22Rv1 (cell line): ENCODE results near the gene SLC51B.

ENCODE experiments used
- H3K27ac ChIP-seq: fragments of 450-650 bp; 2 replicates; pipeline ENCODE4 v1.5.1; 2017
- CTCF ChIP-seq: fragments of 450-650 bp; IDR thresholded peaks from 2 replicates; pipeline ENCODE4 v1.5.1; 2017; ENCODE audit warnings: mild to moderate bottlenecking
- ZFX ChIP-seq: fragments of 450-650 bp; IDR thresholded peaks from 2 replicates; pipeline ENCODE4 v1.6.1; 2017; ENCODE audit warnings: antibody characterized with exemption, borderline replicate concordance

Gene SLC51B

GRCh38 chr15:65081270-65081669 lies 36.1 kb downstream of the SLC51B start:
- TF ChIP-seq ZFX (no peak), CTCF (no peak)
- H3K27ac ChIP-seq = no peak overlapping the region

DNA sequence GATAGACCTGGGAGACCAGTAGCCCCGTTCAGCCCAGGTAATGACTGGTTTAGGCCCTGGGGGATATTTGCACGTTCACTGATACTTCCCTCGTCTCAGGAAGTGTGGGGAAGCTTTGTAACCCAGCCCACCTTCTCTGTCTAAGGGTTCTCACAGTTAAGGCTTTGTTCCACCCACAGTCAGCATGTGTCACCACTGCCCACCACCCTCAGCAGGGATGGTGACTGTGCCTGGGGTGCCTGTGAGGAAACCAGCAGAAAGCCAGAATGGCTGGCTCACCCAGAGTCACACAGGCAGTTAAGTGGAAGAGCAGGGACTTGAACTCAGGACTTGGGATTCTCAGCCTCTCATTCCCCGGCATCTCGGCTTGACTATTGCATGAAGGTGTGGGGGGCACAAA lies 36.6 kb downstream of the SLC51B start:
- no peak for TF ChIP-seq CTCF
- no peak for TF ChIP-seq ZFX
- H3K27ac ChIP-seq = no peak overlapping the region

GRCh38 chr15:65082303-65082953 lies 37.2 kb downstream of the SLC51B start:
- no peak for TF ChIP-seq ZFX
- TF ChIP-seq CTCF = no peak

GRCh38 chr15:65083262-65083701 lies 38.1 kb downstream of the SLC51B start:
- no peak overlapping the region for H3K27ac ChIP-seq
- TF ChIP-seq CTCF = no peak
- no peak for TF ChIP-seq ZFX

More at GRCh38 chr15:65082303-65082953, 37.2 kb downstream of the SLC51B start:
- no peak overlapping the region for H3K27ac ChIP-seq

GRCh38 chr15:65084500-65085206 lies 39.5 kb downstream of the SLC51B start:
- H3K27ac ChIP-seq = no peak overlapping the region
- TF ChIP-seq ZFX = no peak
- no peak for TF ChIP-seq CTCF

GRCh38 chr15:65085207-65085753 lies 40.1 kb downstream of the SLC51B start:
- no peak overlapping the region for H3K27ac ChIP-seq
- no peak for TF ChIP-seq ZFX
- no peak for TF ChIP-seq CTCF
